GM13977 (cell line): ENCODE data around the gene AFAP1L2.
"Not testable (repeated sequence)": the region's sequence is repeated elsewhere in the genome, so short reads cannot be mapped to it uniquely, and the experiment has no call there.

Source experiments
- DNase-seq: peaks from one replicate; pipeline ENCODE4 v3.0.0; 2012; ENCODE audit warnings: low spot score
- CTCF ChIP-seq: IDR thresholded peaks from 2 replicates; pipeline ENCODE4 v1.5.1; 2012; ENCODE audit warnings: mild to moderate bottlenecking, control low read depth; ENCODE audit not compliant: insufficient read depth; ENCODE audit errors: extremely low read depth, missing control alignments
- in situ Hi-C: fragments of 300-500 bp; cut with MboI; formaldehyde crosslinking; loops from one replicate; pipeline ENCODE4 v1.12.0; 2022; ENCODE audit warnings: low sequenced_read_pairs, low pct_unique_long_range_greater_than_20kb, mixed read lengths, inconsistent platforms; ENCODE audit not compliant: unreplicated experiment

AFAP1L2 gene

DNA sequence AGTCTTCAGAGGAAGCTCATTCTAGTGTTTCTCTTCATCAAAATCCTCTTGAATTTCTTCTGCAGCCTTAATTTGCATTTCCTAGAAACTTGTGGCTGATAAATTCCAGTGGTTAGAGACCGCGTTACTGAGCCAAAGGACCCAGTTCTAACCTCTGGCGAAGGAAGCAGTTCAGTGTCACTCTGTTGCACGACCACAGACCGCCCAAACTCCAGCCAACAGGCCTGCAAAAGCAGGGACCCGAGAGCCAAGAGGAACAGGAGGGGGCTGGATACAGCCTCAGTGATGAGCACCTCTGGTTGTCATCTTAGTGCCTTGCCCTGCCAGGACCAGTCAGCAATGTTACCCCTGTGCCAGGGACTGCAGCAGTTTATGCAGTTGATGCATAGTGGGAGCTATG, 70.0 kb downstream of the AFAP1L2 start:
- no peak for DNase-seq
- in situ Hi-C loops: no loop called here
- TF ChIP-seq CTCF: no peak

- DNase-seq, in situ Hi-C loops: not testable (repeated sequence)
Observed at GRCh38 chr10:114333441-114333840, 70.9 kb downstream of the AFAP1L2 start.

- in situ Hi-C loops: no loop called here
- TF ChIP-seq CTCF: no peak
- DNase-seq: no peak
Observed at GRCh38 chr10:114332301-114333192, 71.8 kb downstream of the AFAP1L2 start.

DNA sequence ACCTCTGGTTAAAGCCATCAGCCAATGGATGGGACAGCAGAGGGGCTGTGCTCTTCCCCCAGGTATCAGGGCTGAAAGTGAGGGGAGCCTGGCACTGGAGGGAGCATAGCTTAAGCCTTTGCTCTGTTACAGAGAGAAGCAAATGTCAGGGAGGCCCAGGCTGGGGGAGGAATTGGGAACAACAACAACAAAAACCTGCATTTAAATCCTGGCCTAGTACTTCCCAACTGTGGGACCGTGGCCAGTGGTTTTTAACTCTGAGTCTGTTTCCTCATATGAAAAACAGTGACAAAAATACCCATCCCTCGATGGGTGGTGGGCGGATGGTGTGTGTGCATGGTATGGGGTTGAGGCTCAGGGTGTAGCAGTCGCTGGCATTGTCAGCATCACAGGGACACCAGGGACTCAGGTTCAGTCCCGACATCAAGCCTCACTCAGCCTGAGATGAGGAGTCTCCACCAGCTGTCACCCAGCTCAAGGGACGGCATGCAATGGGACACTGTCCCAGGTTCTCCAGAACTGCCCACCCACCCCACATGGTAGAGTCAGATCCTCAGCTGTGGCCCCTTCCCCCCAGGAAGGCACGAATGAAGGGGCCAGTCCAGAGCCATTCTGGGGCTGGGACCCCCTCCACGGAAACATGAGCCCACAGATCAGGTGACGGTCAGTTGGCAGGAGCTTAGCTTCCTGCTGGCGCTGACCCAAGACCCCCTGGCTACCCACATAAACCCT, 74.5 kb downstream of the AFAP1L2 start:
- in situ Hi-C loops: no loop called here
- TF ChIP-seq CTCF: no peak
- no peak for DNase-seq

GRCh38 chr10:114328874-114329273, 75.4 kb downstream of the AFAP1L2 start:
- no peak for DNase-seq
- TF ChIP-seq CTCF: no peak

GRCh38 chr10:114328441-114328812, 75.9 kb downstream of the AFAP1L2 start:
- DNase-seq: no peak
- no peak for TF ChIP-seq CTCF
- in situ Hi-C loops: no loop called here

More at GRCh38 chr10:114328874-114329273, 75.4 kb downstream of the AFAP1L2 start:
- in situ Hi-C loops: no loop called here
